Smooth muscle cell (in vitro differentiated cells): Measurements from ENCODE around the gene SMG7. TPM values are rescaled to one million over a fixed set of nuclear protein-coding genes. Genes with fewer than 3 reads are reported as not detected.

Experiments used
- DNase-seq: peaks from one replicate; lab custom pipeline; 2025; ENCODE audit not compliant: unreplicated experiment; lab: John Stamatoyannopoulos, UW
- H2AFZ ChIP-seq: fragments of 200-600 bp; sonication (generic); 2 replicates; pipeline ENCODE4 v1.6.0; 2016; ENCODE audit warnings: antibody characterized with exemption, low read depth, mild to moderate bottlenecking
- H3F3A ChIP-seq: fragments of 200-600 bp; sonication (generic); 2 replicates; pipeline ENCODE4 v1.6.0; 2017; ENCODE audit warnings: antibody characterized with exemption, low read depth
- H3K27ac ChIP-seq: fragments of 200-600 bp; sonication (generic); 2 replicates; pipeline ENCODE4 v1.5.1; 2016; ENCODE audit warnings: low read depth, mild to moderate bottlenecking
- H3K27me3 ChIP-seq: fragments of 200-600 bp; sonication (generic); 2 replicates; pipeline ENCODE4 v1.6.1; 2016; ENCODE audit warnings: low read depth, mild to moderate bottlenecking
- H3K36me3 ChIP-seq: fragments of 200-600 bp; sonication (generic); 2 replicates; pipeline ENCODE4 v1.5.1; 2016; ENCODE audit warnings: low read depth
- H3K4me1 ChIP-seq: fragments of 200-600 bp; sonication (generic); 2 replicates; pipeline ENCODE4 v1.5.1; 2016; ENCODE audit warnings: low read depth
- H3K4me2 ChIP-seq: fragments of 200-600 bp; sonication (generic); 2 replicates; pipeline ENCODE4 v1.6.0; 2016; ENCODE audit warnings: mild to moderate bottlenecking
- H3K4me3 ChIP-seq: fragments of 200-600 bp; sonication (generic); 2 replicates; pipeline ENCODE4 v1.5.1; 2016; ENCODE audit warnings: mild to moderate bottlenecking
- H3K79me2 ChIP-seq: fragments of 200-600 bp; sonication (generic); 2 replicates; pipeline ENCODE4 v1.6.0; 2016; ENCODE audit warnings: low read depth, mild to moderate bottlenecking
- H3K9ac ChIP-seq: fragments of 200-600 bp; sonication (generic); 2 replicates; pipeline ENCODE4 v1.6.0; 2016; ENCODE audit warnings: low read depth
- H3K9me3 ChIP-seq: fragments of 200-600 bp; sonication (generic); replicated peaks from 2 replicates; pipeline ENCODE4 v1.5.1; 2016; ENCODE audit warnings: low read depth
- H4K20me1 ChIP-seq: fragments of 200-600 bp; sonication (generic); 2 replicates; pipeline ENCODE4 v1.6.0; 2016; ENCODE audit warnings: low read depth
- CTCF ChIP-seq: fragments of 200-600 bp; sonication (generic); IDR thresholded peaks from 2 replicates; pipeline ENCODE4 v1.5.1; 2017; ENCODE audit warnings: borderline replicate concordance, mild to moderate bottlenecking, antibody characterized with exemption; ENCODE audit not compliant: insufficient read depth, poor library complexity, severe bottlenecking
- WGBS: methylation state at CpG from one replicate; pipeline ENCODE4 v1.1.7; 2016; ENCODE audit warnings: low lambda C conversion rate; 5-methylcytosine and 5-hydroxymethylcytosine counted together
- polyA plus RNA-seq: library from polyadenylated mRNA; unstranded; fragments of >200 nt; fragmentation: Nextera tagmentation; extraction: Ambion mirVana; gene quantifications from 2 replicates; pipeline ENCODE4 v1.2.1, GENCODE V29; 2016
- total RNA-seq: library from RNA; depleted of rRNA; stranded (reverse); fragments of >200 nt; gene quantifications from 2 replicates; pipeline ENCODE4 v1.2.3, GENCODE V29; 2014

SMG7 gene
- total and polyA plus RNA-seq, 2 experiments from 2014 or later: 18.3 to 40.4 TPM

- H2AFZ ChIP-seq: no peak overlapping the region
- H3K9ac ChIP-seq: no peak overlapping the region
- H3K79me2 ChIP-seq: no peaks in the 10 kb centered on the region
- TF ChIP-seq CTCF: no peak
- no peaks in the 10 kb centered on the region for H3K9me3 ChIP-seq
- H4K20me1 ChIP-seq: no peaks in the 10 kb centered on the region
- no peaks in the 10 kb centered on the region for H3K27me3 ChIP-seq
- WGBS: 57% methylated on average over 8 of the region's 8 CpGs
- no peak overlapping the region for H3K4me2 ChIP-seq
- H3K27ac ChIP-seq: no peak overlapping the region
- no peaks in the 10 kb centered on the region for H3K4me1 ChIP-seq
- H3K4me3 ChIP-seq: no peak overlapping the region
- no peak for DNase-seq
- no peaks in the 10 kb centered on the region for H3K36me3 ChIP-seq
- H3F3A ChIP-seq: no peaks in the 10 kb centered on the region
These were observed 108.0 kb downstream of the SMG7 start for GRCh38 chr1:183580281-183580682.

GRCh38 chr1:183582021-183582713 lies 109.9 kb downstream of the SMG7 start:
- no peaks in the 10 kb centered on the region for H4K20me1 ChIP-seq
- no peak for TF ChIP-seq CTCF
- no peaks in the 10 kb centered on the region for H3K4me1 ChIP-seq
- H3K27ac ChIP-seq: no peak overlapping the region
- no peak overlapping the region for H3K9ac ChIP-seq
- H3F3A ChIP-seq: no peaks in the 10 kb centered on the region
- no peak overlapping the region for H2AFZ ChIP-seq
- no peak for DNase-seq
- H3K79me2 ChIP-seq: no peaks in the 10 kb centered on the region
- no peaks in the 10 kb centered on the region for H3K9me3 ChIP-seq
- WGBS: 97% methylated on average over 12 of the region's 12 CpGs
- H3K36me3 ChIP-seq: no peaks in the 10 kb centered on the region
- H3K4me3 ChIP-seq: no peak overlapping the region
- no peak overlapping the region for H3K4me2 ChIP-seq
- no peaks in the 10 kb centered on the region for H3K27me3 ChIP-seq

- Histone ChIP-seq H3K27me3 (no peaks in the 10 kb centered on the region), H3K4me1 (no peaks in the 10 kb centered on the region), H3K36me3 (no peaks in the 10 kb centered on the region), H2AFZ (no peak overlapping the region), H3K4me2 (no peak overlapping the region), H3K79me2 (no peaks in the 10 kb centered on the region), H3K27ac (no peak overlapping the region), H3K9me3 (no peaks in the 10 kb centered on the region), H3F3A (no peaks in the 10 kb centered on the region), H4K20me1 (no peaks in the 10 kb centered on the region), H3K4me3 (no peak overlapping the region), H3K9ac (no peak overlapping the region)
- no peak for DNase-seq
- TF ChIP-seq CTCF: no peak
- 64% methylated on average over 6 of the region's 6 CpGs for WGBS
These were observed 111.2 kb downstream of the SMG7 start for GRCh38 chr1:183583466-183583865.

- no peak for DNase-seq
- H3K27me3 ChIP-seq: no peaks in the 10 kb centered on the region
- no peak overlapping the region for H3K4me3 ChIP-seq
- no peak overlapping the region for H3K9ac ChIP-seq
- no peaks in the 10 kb centered on the region for H3K36me3 ChIP-seq
- no peak overlapping the region for H2AFZ ChIP-seq
- no peaks in the 10 kb centered on the region for H3K9me3 ChIP-seq
- no peak overlapping the region for H3K4me2 ChIP-seq
- H3F3A ChIP-seq: no peaks in the 10 kb centered on the region
- no peak for TF ChIP-seq CTCF
- WGBS: 77% methylated on average over 5 of the region's 5 CpGs
- H3K27ac ChIP-seq: no peak overlapping the region
- no peaks in the 10 kb centered on the region for H3K4me1 ChIP-seq
- H4K20me1 ChIP-seq: no peaks in the 10 kb centered on the region
- no peaks in the 10 kb centered on the region for H3K79me2 ChIP-seq
These were observed 111.8 kb downstream of the SMG7 start for GRCh38 chr1:183584147-183584546.
